Left ventricle myocardium inferior (tissue), 1 donor: Measurements from ENCODE around the gene GCHFR. TPM values are rescaled to one million over a fixed set of nuclear protein-coding genes. Genes with fewer than 3 reads are reported as not detected.

Source experiments
- DNase-seq: peaks from one replicate; pipeline ENCODE4 v3.0.0-alpha.2; 2020
- H3K27ac ChIP-seq: fragments of 200-600 bp; replicated peaks from 2 replicates; pipeline ENCODE4 v1.8.0; 2021
- H3K27me3 ChIP-seq: fragments of 200-600 bp; 2 replicates; pipeline ENCODE4 v1.8.0; 2021; ENCODE audit warnings: low read depth
- H3K36me3 ChIP-seq: fragments of 200-600 bp; 2 replicates; pipeline ENCODE4 v1.8.0; 2021
- H3K4me1 ChIP-seq: fragments of 200-600 bp; 2 replicates; pipeline ENCODE4 v1.8.0; 2021
- H3K4me3 ChIP-seq: fragments of 200-600 bp; 2 replicates; pipeline ENCODE4 v1.8.0; 2021; ENCODE audit warnings: mild to moderate bottlenecking, moderate library complexity
- H3K9me3 ChIP-seq: fragments of 200-600 bp; replicated peaks from 2 replicates; pipeline ENCODE4 v1.8.0; 2021
- intact Hi-C: fragments of 100-400 bp; cut with micrococcal nuclease; formaldehyde crosslinking; loops from one replicate; pipeline ENCODE4 v1.11.0; 2022
- long read RNA-seq: library from polyadenylated mRNA; unstranded; transcript quantifications from one replicate; pipeline ENCODE4 v2.0.0, GENCODE V29; 2021
- total RNA-seq: library from RNA; stranded (reverse); fragmentation: NEBNext Ultra II Directional; extraction: Animal tissue kit (Norgen Biotek cat#: 25700); gene quantifications from one replicate; pipeline ENCODE4 v1.2.1, GENCODE V29; 2021
- TF ChIP-seq, protein P1 (sequence below): fragments of 200-600 bp; IDR thresholded peaks from 2 replicates; pipeline ENCODE4 v1.8.0; 2021; ENCODE audit warnings: antibody characterized with exemption, mild to moderate bottlenecking, borderline replicate concordance
- donor health status: DM: no; HTN: yes; CAD: no; lungs with severe emphysema.

GCHFR gene
- total RNA-seq, result 7.1 TPM
- long read RNA-seq, transcript GCHFR-201 (3 exons, 777 nt), result major isoform, 6 of 8 reads
- long read RNA-seq, partial matches to known transcripts, result 2 of 8 reads
- long read RNA-seq, other reads (novel, unspliced or antisense), result 0 of 8 reads

DNA sequence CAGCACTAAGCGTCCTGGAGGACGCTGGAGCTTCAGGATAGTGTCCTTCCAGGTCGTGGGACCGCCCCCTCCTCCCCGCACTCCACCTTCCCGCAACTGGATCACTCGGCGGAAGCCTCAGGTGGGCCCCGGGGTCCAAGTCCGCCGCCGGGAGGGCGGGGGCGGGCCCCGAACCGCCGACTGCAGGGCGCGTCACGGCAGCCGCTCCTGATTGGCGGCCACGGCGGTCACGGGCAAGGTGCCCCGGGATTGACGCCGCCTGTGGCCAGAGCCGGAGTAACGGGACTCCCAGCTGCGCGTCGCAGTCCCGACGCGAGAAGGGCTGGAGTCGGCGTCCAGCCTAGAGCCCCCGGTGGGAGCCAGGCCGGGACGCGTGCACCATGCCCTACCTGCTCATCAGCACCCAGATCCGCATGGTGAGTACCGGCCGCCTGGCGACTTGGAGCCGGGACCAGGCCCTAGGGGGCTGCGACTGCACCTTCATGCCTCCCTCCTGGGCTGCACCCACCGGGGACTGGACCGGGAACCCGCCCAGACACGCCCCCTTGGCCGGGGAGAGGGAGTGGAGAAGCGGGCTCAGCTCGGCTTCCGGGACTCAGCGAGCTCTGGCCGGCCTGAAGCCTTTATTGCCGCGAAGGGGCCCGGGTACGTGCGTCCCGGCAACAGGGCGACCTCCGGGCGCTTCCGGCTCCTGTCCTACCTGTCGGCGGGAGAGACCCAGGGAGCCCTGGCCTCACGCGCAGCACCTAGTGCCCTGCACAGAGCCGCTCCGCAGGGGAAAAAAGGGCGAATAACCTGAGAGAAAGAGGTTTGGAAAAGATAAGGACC lies at the start of gene GCHFR:
GCHFR (plus strand) TSS at position 268 of the 828 bp plus-strand sequence; CDS start at position 381, 113 bp downstream.
- Histone ChIP-seq H3K27ac (peak within 1 kb of the TSS; percentile 80), H3K36me3 (peaks cover 12% of the 10 kb centered on the region), H3K9me3 (no peaks in the 10 kb centered on the region), H3K27me3 (no peaks in the 10 kb centered on the region), H3K4me3 (peak within 1 kb of the TSS; percentile 69), H3K4me1 (peaks cover 29% of the 10 kb centered on the region)
- TF ChIP-seq, protein P1, sequence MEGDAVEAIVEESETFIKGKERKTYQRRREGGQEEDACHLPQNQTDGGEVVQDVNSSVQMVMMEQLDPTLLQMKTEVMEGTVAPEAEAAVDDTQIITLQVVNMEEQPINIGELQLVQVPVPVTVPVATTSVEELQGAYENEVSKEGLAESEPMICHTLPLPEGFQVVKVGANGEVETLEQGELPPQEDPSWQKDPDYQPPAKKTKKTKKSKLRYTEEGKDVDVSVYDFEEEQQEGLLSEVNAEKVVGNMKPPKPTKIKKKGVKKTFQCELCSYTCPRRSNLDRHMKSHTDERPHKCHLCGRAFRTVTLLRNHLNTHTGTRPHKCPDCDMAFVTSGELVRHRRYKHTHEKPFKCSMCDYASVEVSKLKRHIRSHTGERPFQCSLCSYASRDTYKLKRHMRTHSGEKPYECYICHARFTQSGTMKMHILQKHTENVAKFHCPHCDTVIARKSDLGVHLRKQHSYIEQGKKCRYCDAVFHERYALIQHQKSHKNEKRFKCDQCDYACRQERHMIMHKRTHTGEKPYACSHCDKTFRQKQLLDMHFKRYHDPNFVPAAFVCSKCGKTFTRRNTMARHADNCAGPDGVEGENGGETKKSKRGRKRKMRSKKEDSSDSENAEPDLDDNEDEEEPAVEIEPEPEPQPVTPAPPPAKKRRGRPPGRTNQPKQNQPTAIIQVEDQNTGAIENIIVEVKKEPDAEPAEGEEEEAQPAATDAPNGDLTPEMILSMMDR, result peak; percentile 58
- peak; percentile 78 for DNase-seq
- intact Hi-C loops, result no loop called here

DNA sequence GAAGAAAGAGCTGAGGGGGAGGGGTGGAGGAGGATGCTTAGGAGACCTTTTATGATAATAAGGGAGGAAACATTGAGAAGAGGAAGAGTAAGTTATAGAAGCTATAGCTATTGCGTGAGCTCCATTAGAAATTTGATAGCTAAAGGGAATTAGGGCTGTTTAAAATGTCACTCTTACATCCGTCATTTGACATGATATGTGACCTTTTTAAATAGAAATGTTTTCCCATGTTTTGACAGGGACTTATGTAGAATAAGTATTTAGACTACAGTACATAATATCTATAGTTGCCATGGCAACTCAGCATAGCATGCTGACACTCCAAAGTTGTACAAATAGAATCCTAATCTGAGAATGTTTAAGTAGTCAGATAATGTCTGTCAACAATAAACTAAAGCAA lies 49.7 kb upstream of the GCHFR start:
- Histone ChIP-seq H3K27ac (no peak overlapping the region), H3K27me3 (no peaks in the 10 kb centered on the region), H3K36me3 (no peaks in the 10 kb centered on the region), H3K4me1 (no peaks in the 10 kb centered on the region), H3K4me3 (no peak overlapping the region), H3K9me3 (no peaks in the 10 kb centered on the region)
- no peak for DNase-seq
- intact Hi-C loops, result no loop called here
- TF ChIP-seq, protein P1, result no peak

DNA sequence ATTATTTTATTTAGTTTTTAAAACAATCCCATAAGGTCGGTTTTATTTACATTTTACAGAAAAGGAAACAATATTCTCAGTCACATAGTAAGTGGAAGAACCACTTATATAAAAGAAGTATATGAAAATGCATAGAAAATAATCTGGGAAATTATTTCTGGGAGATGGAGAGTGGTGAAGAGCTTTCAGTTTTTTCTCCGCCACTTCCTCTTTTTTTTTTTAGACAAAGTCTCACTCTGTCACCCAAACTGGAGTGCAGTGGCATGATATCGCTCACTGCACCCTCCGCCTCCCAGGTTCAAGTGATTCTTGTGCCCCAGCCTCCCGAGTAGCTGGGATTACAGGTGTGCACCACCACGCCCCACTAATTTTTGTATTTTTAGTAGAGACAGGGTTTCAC lies 47.7 kb upstream of the GCHFR start:
- Histone ChIP-seq H3K27ac (no peak overlapping the region), H3K36me3 (no peaks in the 10 kb centered on the region), H3K9me3 (no peaks in the 10 kb centered on the region), H3K27me3 (no peaks in the 10 kb centered on the region), H3K4me3 (no peak overlapping the region), H3K4me1 (no peaks in the 10 kb centered on the region)
- intact Hi-C loops, result no loop called here
- TF ChIP-seq, protein P1, result no peak
- DNase-seq, result no peak

DNA sequence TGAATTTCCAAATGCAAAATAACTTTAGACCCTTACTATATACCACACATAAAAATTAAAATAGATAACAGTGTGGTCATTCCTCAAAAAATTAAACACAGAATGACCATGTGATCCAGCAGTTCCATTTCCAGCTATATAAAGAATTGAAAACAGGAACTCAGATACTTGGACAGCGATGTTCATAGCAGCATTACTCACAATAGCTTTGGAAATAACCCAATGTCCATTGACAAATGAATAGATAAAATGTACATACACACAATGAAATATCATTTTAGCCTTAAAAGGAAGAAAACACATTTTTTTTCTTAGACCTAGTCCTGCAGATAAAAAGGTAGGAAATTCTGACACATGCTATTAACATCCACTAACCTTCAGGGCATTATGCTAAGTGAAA lies 42.2 kb upstream of the GCHFR start:
- H3K4me1 ChIP-seq, result no peaks in the 10 kb centered on the region
- no peaks in the 10 kb centered on the region for H3K36me3 ChIP-seq
- H3K27me3 ChIP-seq, result no peaks in the 10 kb centered on the region
- H3K4me3 ChIP-seq, result no peak overlapping the region
- TF ChIP-seq, protein P1, result no peak
- DNase-seq, result no peak
- no peak overlapping the region for H3K27ac ChIP-seq
- intact Hi-C loops, result no loop called here
- H3K9me3 ChIP-seq, result no peaks in the 10 kb centered on the region

DNA sequence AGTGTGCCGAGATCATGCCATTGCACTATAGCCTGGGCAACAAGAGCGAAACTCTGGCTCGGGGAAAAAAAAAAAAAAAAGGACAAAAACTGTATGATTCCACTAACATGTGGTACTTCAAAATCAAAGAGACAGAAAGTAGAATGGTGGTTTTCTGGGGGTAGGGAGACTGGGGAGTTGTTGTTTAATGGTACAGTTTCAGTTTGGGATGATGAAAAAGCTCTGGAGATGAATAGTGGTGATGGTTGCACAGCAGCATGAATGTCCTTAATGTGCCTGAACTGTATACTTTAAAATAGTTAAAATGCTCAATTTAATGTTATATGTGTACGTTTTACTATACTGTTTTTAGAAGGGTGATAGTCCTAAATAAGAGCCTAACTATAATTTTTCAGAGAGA lies 41.5 kb upstream of the GCHFR start:
- Histone ChIP-seq H3K9me3 (no peaks in the 10 kb centered on the region), H3K4me3 (no peak overlapping the region), H3K36me3 (no peaks in the 10 kb centered on the region), H3K27ac (no peak overlapping the region), H3K4me1 (no peaks in the 10 kb centered on the region), H3K27me3 (no peaks in the 10 kb centered on the region)
- TF ChIP-seq, protein P1, result no peak
- no peak for DNase-seq
- intact Hi-C loops, result no loop called here
